Upper lobe of right lung (tissue), 1 donor: ENCODE data around the gene SNTG2. TPM values are rescaled to one million over a fixed set of nuclear protein-coding genes. Genes with fewer than 3 reads are reported as not detected.

Experiments used
- ATAC-seq: fragments of 200-7000 bp; cut with Tn5 transposase; one replicate; pipeline ENCODE4 v1.9.1; 2020; ENCODE audit warnings: mild to moderate bottlenecking, moderate library complexity
- DNase-seq: peaks from one replicate; pipeline ENCODE4 v3.0.0-alpha.2; 2020
- H3K27ac ChIP-seq: fragments of 200-600 bp; one replicate; pipeline ENCODE4 v1.8.0; 2022
- H3K27me3 ChIP-seq: fragments of 200-600 bp; one replicate; pipeline ENCODE4 v1.8.0; 2022; ENCODE audit warnings: mild to moderate bottlenecking
- H3K36me3 ChIP-seq: fragments of 200-600 bp; one replicate; pipeline ENCODE4 v1.8.0; 2022
- H3K4me1 ChIP-seq: fragments of 200-600 bp; one replicate; pipeline ENCODE4 v1.8.0; 2022
- H3K4me3 ChIP-seq: fragments of 200-600 bp; one replicate; pipeline ENCODE4 v1.8.0; 2022; ENCODE audit warnings: mild to moderate bottlenecking
- H3K9me3 ChIP-seq: fragments of 200-600 bp; one replicate; pipeline ENCODE4 v1.8.0; 2022
- CTCF ChIP-seq: fragments of 200-600 bp; IDR thresholded peaks from one replicate; pipeline ENCODE4 v1.8.0; 2022; ENCODE audit warnings: antibody characterized with exemption
- intact Hi-C: fragments of 100-400 bp; cut with DNase I; formaldehyde crosslinking; loops from one replicate; pipeline ENCODE4 v1.11.0; 2022
- total RNA-seq: library from RNA; stranded (reverse); fragmentation: NEBNext Ultra II Directional; extraction: Animal tissue kit (Norgen Biotek cat#: 25700); gene quantifications from one replicate; pipeline ENCODE4 v1.2.1, GENCODE V29; 2021
- donor health status: DM: no; HTN: yes; CAD: no; lungs with severe emphysema.

Gene SNTG2
- total RNA-seq, 1 donor from 2014 or later = 3.6 TPM

- Histone ChIP-seq H3K9me3 (no peaks in the 10 kb centered on the region), H3K36me3 (no peaks in the 10 kb centered on the region), H3K4me3 (no peak overlapping the region), H3K4me1 (peaks cover 8% of the 10 kb centered on the region), H3K27me3 (no peaks in the 10 kb centered on the region), H3K27ac (no peak overlapping the region)
- no peak for DNase-seq
- peak; percentile 20 for ATAC-seq
- no peak for TF ChIP-seq CTCF
- intact Hi-C loops = no loop called here
Observed at GRCh38 chr2:1237783-1238182, 287.1 kb downstream of the SNTG2 start.

GRCh38 chr2:1238598-1239138 is 288.0 kb downstream of the SNTG2 start:
- Histone ChIP-seq H3K9me3 (no peaks in the 10 kb centered on the region), H3K4me1 (peaks cover 1% of the 10 kb centered on the region), H3K4me3 (no peak overlapping the region), H3K36me3 (no peaks in the 10 kb centered on the region), H3K27ac (no peak overlapping the region), H3K27me3 (no peaks in the 10 kb centered on the region)
- TF ChIP-seq CTCF = no peak
- ATAC-seq = peak; percentile 35
- intact Hi-C loops = no loop called here
- no peak for DNase-seq

- no peaks in the 10 kb centered on the region for H3K4me1 ChIP-seq
- H3K27ac ChIP-seq = no peak overlapping the region
- no peaks in the 10 kb centered on the region for H3K9me3 ChIP-seq
- no peak for TF ChIP-seq CTCF
- DNase-seq (no peak), ATAC-seq (no peak)
- H3K27me3 ChIP-seq = no peaks in the 10 kb centered on the region
- intact Hi-C loops = no loop called here
- H3K36me3 ChIP-seq = no peaks in the 10 kb centered on the region
- H3K4me3 ChIP-seq = no peak overlapping the region
Observed at GRCh38 chr2:1245193-1245592, 294.5 kb downstream of the SNTG2 start.

- DNase-seq (no peak), ATAC-seq (no peak)
- no peaks in the 10 kb centered on the region for H3K36me3 ChIP-seq
- no peaks in the 10 kb centered on the region for H3K9me3 ChIP-seq
- H3K27me3 ChIP-seq = no peaks in the 10 kb centered on the region
- intact Hi-C loops = no loop called here
- no peak overlapping the region for H3K4me3 ChIP-seq
- no peak for TF ChIP-seq CTCF
- H3K4me1 ChIP-seq = no peaks in the 10 kb centered on the region
- no peak overlapping the region for H3K27ac ChIP-seq
Observed at GRCh38 chr2:1246239-1246638, 295.6 kb downstream of the SNTG2 start.

GRCh38 chr2:1246991-1247390 is 296.3 kb downstream of the SNTG2 start:
- ATAC-seq (no peak), DNase-seq (no peak)
- intact Hi-C loops = no loop called here
- TF ChIP-seq CTCF = no peak
- Histone ChIP-seq H3K36me3 (no peaks in the 10 kb centered on the region), H3K4me3 (no peak overlapping the region), H3K27me3 (no peaks in the 10 kb centered on the region), H3K9me3 (no peaks in the 10 kb centered on the region), H3K4me1 (no peaks in the 10 kb centered on the region), H3K27ac (no peak overlapping the region)

GRCh38 chr2:1248187-1248586 is 297.5 kb downstream of the SNTG2 start:
- no peaks in the 10 kb centered on the region for H3K36me3 ChIP-seq
- H3K27me3 ChIP-seq = peaks cover 5% of the 10 kb centered on the region
- intact Hi-C loops = no loop called here
- no peak for TF ChIP-seq CTCF
- H3K4me3 ChIP-seq = no peak overlapping the region
- DNase-seq (no peak), ATAC-seq (no peak)
- H3K4me1 ChIP-seq = no peaks in the 10 kb centered on the region
- H3K9me3 ChIP-seq = no peaks in the 10 kb centered on the region
- H3K27ac ChIP-seq = no peak overlapping the region
